ENCODE results near the gene KCNRG. TPM values are rescaled to one million over a fixed set of nuclear protein-coding genes. Genes with fewer than 3 reads are reported as not detected.
A peak's percentile ranks its signal among the peaks of the same experiment; 100 is the strongest.

KCNRG gene
- total and polyA plus RNA-seq, 4 experiments from 2014 or later = 0.64 to 0.83 (median 0.70) TPM; not detected in 1

GRCh38 chr13:50017819-50018218 lies 2.6 kb downstream of the KCNRG start:
- POLR2A ChIA-PET (ENCODE audit: partially characterized antibody) = interaction anchor here (1.1 to 2.7 kb wide), 2 partner anchors 21 to 62 kb away, joined by 3 to 10 read pairs; partner anchors contain the start of gene TRIM13

DNA sequence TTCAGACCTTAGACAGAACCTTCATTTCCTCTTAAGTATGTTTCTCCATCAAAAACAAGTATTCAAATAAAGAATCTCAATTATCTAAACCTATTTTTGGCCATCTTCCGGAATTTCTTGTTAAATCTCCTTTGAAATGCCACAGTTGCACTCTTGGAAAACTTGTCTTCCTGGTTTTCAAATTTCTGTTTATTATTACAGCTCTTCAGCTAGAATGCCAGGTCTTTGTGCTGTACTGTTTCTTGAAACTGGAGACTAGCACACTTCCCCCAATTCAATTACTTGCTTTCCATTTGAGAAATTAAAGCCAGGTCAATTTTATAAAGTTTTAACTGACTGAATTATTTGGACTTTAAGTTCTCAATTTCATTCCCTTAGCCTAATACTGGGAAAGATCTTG lies 10.2 kb downstream of the KCNRG start:
- POLR2A ChIA-PET (ENCODE audit: partially characterized antibody) = no interaction called here
- H3K27me3 ChIP-seq (ENCODE audit: insufficient read depth, low read length) = no peaks in the 10 kb centered on the region
- CTCF ChIA-PET (ENCODE audit: partially characterized antibody) = no interaction called here
- intact Hi-C loops (cut with micrococcal nuclease) = no loop called here
- no peak for DNase-seq
- no peaks in the 10 kb centered on the region for H3K36me3 ChIP-seq (ENCODE audit: insufficient read depth, low read length)
- H3K27me3 Mint-ChIP-seq = no peaks in the 10 kb centered on the region
- no peaks in the 10 kb centered on the region for H3K9me3 Mint-ChIP-seq
- peaks cover 6 to 16% of the 10 kb centered on the region in 2 donors for H3K36me3 Mint-ChIP-seq
- H3K27ac Mint-ChIP-seq = peak overlapping the region in 5 of 7 donors; percentile 10 to 71 (median 22)
- no peak overlapping the region for H3K4me3 Mint-ChIP-seq
- no peaks in the 10 kb centered on the region for H3K9me3 ChIP-seq (ENCODE audit: control insufficient read depth in 1 of 2, low read length in 2 of 2)
- H3K4me3 ChIP-seq (ENCODE audit: low read length in 2 of 2) = no peak overlapping the region
- H3K27ac ChIP-seq (ENCODE audit: low read depth, low read length) = no peak overlapping the region
- no peaks in the 10 kb centered on the region for H3K4me1 ChIP-seq (ENCODE audit: insufficient read depth, low read length)
- H3K4me1 Mint-ChIP-seq = peaks cover 0 to 13% (median 5%) of the 10 kb centered on the region in 4 donors

More at GRCh38 chr13:50017819-50018218, 2.6 kb downstream of the KCNRG start:
- H3K27me3 ChIP-seq (ENCODE audit: insufficient read depth, low read length) = no peaks in the 10 kb centered on the region
- DNase-seq = no peak
- Mint-ChIP-seq H3K4me1 (peaks cover 17 to 34% (median 28%) of the 10 kb centered on the region in 4 donors), H3K36me3 (peaks cover 36 to 42% of the 10 kb centered on the region in 2 donors), H3K9me3 (no peaks in the 10 kb centered on the region), H3K27me3 (no peaks in the 10 kb centered on the region), H3K4me3 (no peak overlapping the region), H3K27ac (peak overlapping the region in 2 of 7 donors; percentile 9 to 48)
- CTCF ChIA-PET (ENCODE audit: partially characterized antibody) = interaction anchor here (2.0 kb wide), 1 partner anchor 20 kb away, joined by 15 read pairs; the partner anchor contains the start of gene TRIM13
- H3K36me3 ChIP-seq (ENCODE audit: insufficient read depth, low read length) = no peaks in the 10 kb centered on the region
- intact Hi-C loops (cut with micrococcal nuclease) = no loop called here
- H3K4me1 ChIP-seq (ENCODE audit: insufficient read depth, low read length) = peaks cover 12% of the 10 kb centered on the region
- H3K27ac ChIP-seq (ENCODE audit: low read depth, low read length) = no peak overlapping the region
- no peaks in the 10 kb centered on the region for H3K9me3 ChIP-seq (ENCODE audit: control insufficient read depth in 1 of 2, low read length in 2 of 2)
- no peak overlapping the region for H3K4me3 ChIP-seq (ENCODE audit: low read length in 2 of 2)

GRCh38 chr13:50026788-50027473 lies 11.7 kb downstream of the KCNRG start:
- ChIA-PET CTCF (ENCODE audit: partially characterized antibody) (interaction anchor here (2.2 kb wide), 1 partner anchor 29 kb away, joined by 9 read pairs; the partner anchor contains the start of gene TRIM13), POLR2A (ENCODE audit: partially characterized antibody) (no interaction called here)
- Mint-ChIP-seq H3K27me3 (no peaks in the 10 kb centered on the region), H3K9me3 (no peaks in the 10 kb centered on the region), H3K4me3 (no peak overlapping the region), H3K27ac (peak overlapping the region in 4 of 7 donors; percentile 11 to 76 (median 30)), H3K4me1 (peaks cover 0 to 13% (median 4%) of the 10 kb centered on the region in 4 donors), H3K36me3 (peaks cover 3 to 14% of the 10 kb centered on the region in 2 donors)
- Histone ChIP-seq H3K36me3 (ENCODE audit: insufficient read depth, low read length) (no peaks in the 10 kb centered on the region), H3K4me1 (ENCODE audit: insufficient read depth, low read length) (no peaks in the 10 kb centered on the region), H3K27ac (ENCODE audit: low read depth, low read length) (no peak overlapping the region), H3K27me3 (ENCODE audit: insufficient read depth, low read length) (no peaks in the 10 kb centered on the region), H3K4me3 (ENCODE audit: low read length in 2 of 2) (no peak overlapping the region), H3K9me3 (ENCODE audit: control insufficient read depth in 1 of 2, low read length in 2 of 2) (no peaks in the 10 kb centered on the region)
- no peak for DNase-seq
- intact Hi-C loops (cut with micrococcal nuclease) = no loop called here

GRCh38 chr13:50030315-50030714 lies 15.1 kb downstream of the KCNRG start:
- Histone ChIP-seq H3K36me3 (ENCODE audit: insufficient read depth, low read length) (no peaks in the 10 kb centered on the region), H3K27ac (ENCODE audit: low read depth, low read length) (no peak overlapping the region), H3K4me3 (ENCODE audit: low read length in 2 of 2) (no peak overlapping the region), H3K9me3 (ENCODE audit: control insufficient read depth in 1 of 2, low read length in 2 of 2) (no peaks in the 10 kb centered on the region), H3K27me3 (ENCODE audit: insufficient read depth, low read length) (no peaks in the 10 kb centered on the region), H3K4me1 (ENCODE audit: insufficient read depth, low read length) (no peaks in the 10 kb centered on the region)
- Mint-ChIP-seq H3K27ac (no peak overlapping the region), H3K9me3 (no peaks in the 10 kb centered on the region), H3K27me3 (no peaks in the 10 kb centered on the region), H3K4me1 (peaks cover 0 to 9% (median 5%) of the 10 kb centered on the region in 4 donors), H3K4me3 (no peak overlapping the region), H3K36me3 (no peaks in the 10 kb centered on the region)
- intact Hi-C loops (cut with micrococcal nuclease) = no loop called here
- DNase-seq = no peak
- ChIA-PET CTCF (ENCODE audit: partially characterized antibody) (no interaction called here), POLR2A (ENCODE audit: partially characterized antibody) (no interaction called here)

DNA sequence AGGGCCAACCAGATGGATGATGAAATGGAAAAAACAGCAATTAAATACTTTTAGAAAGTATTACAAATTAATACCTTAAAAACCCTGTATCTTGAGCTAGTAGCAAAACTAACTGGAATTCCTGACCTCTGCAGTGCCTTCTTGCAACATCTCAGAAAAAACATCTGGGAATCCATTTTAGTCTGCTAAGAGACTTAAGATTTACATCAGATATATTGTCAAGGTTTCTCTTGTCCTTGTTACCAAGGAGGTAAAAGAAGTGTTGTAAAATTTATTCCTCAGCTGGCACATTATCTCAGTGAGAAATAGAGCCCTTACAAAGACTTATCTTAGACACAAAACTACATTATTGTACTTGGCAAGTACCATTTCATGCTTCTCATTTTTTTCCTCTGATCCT lies 18.5 kb downstream of the KCNRG start:
- CTCF ChIA-PET (ENCODE audit: partially characterized antibody) = no interaction called here
- Mint-ChIP-seq H3K36me3 (no peaks in the 10 kb centered on the region), H3K27ac (no peak overlapping the region), H3K27me3 (no peaks in the 10 kb centered on the region), H3K9me3 (no peaks in the 10 kb centered on the region), H3K4me3 (no peak overlapping the region), H3K4me1 (peaks cover 0 to 3% (median 1%) of the 10 kb centered on the region in 4 donors)
- no peaks in the 10 kb centered on the region for H3K36me3 ChIP-seq (ENCODE audit: insufficient read depth, low read length)
- no peak overlapping the region for H3K4me3 ChIP-seq (ENCODE audit: low read length in 2 of 2)
- POLR2A ChIA-PET (ENCODE audit: partially characterized antibody) = interaction anchor here (1.3 kb wide), 1 partner anchor 91 kb away, joined by 3 read pairs; no protein-coding TSS in a partner anchor
- H3K9me3 ChIP-seq (ENCODE audit: control insufficient read depth in 1 of 2, low read length in 2 of 2) = no peaks in the 10 kb centered on the region
- H3K27me3 ChIP-seq (ENCODE audit: insufficient read depth, low read length) = no peaks in the 10 kb centered on the region
- no peak overlapping the region for H3K27ac ChIP-seq (ENCODE audit: low read depth, low read length)
- DNase-seq = no peak
- intact Hi-C loops (cut with micrococcal nuclease) = no loop called here
- no peaks in the 10 kb centered on the region for H3K4me1 ChIP-seq (ENCODE audit: insufficient read depth, low read length)

- H3K36me3 ChIP-seq (ENCODE audit: insufficient read depth, low read length) = no peaks in the 10 kb centered on the region
- Mint-ChIP-seq H3K9me3 (no peaks in the 10 kb centered on the region), H3K36me3 (peaks cover 4 to 5% of the 10 kb centered on the region in 2 donors), H3K4me1 (peaks cover 0 to 2% (median 0%) of the 10 kb centered on the region in 4 donors), H3K27me3 (no peaks in the 10 kb centered on the region), H3K27ac (no peak overlapping the region), H3K4me3 (no peak overlapping the region)
- no peaks in the 10 kb centered on the region for H3K27me3 ChIP-seq (ENCODE audit: insufficient read depth, low read length)
- no peaks in the 10 kb centered on the region for H3K4me1 ChIP-seq (ENCODE audit: insufficient read depth, low read length)
- DNase-seq = no peak
- H3K9me3 ChIP-seq (ENCODE audit: control insufficient read depth in 1 of 2, low read length in 2 of 2) = no peaks in the 10 kb centered on the region
- intact Hi-C loops (cut with micrococcal nuclease) = no loop called here
- CTCF ChIA-PET (ENCODE audit: partially characterized antibody) = no interaction called here
- POLR2A ChIA-PET (ENCODE audit: partially characterized antibody) = interaction anchor here (1.9 kb wide), 1 partner anchor 13 kb away, joined by 3 read pairs; no protein-coding TSS in a partner anchor
- H3K27ac ChIP-seq (ENCODE audit: low read depth, low read length) = no peak overlapping the region
- H3K4me3 ChIP-seq (ENCODE audit: low read length in 2 of 2) = no peak overlapping the region
These were observed 22.5 kb downstream of the KCNRG start for GRCh38 chr13:50037788-50038187.

DNA sequence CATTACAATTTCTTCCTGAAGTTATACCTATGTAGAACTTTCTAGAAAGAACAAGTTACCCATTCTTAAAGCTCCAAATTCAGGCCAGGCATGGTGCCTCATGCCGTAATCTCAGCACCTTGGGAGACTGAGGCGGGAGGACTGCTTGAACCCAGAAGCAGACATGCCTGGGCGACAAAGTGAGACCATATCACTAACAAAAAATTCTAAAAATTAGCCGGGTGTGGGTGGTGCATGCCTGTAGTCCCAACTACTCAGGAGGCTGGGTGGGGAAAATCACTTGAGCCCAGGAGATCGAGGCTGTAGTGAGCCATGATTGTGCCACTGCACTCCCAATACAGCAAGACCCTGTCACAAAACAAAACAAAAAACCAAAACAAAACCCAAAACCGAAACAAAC lies 23.0 kb downstream of the KCNRG start:
- no peak overlapping the region for H3K27ac ChIP-seq (ENCODE audit: low read depth, low read length)
- Mint-ChIP-seq H3K4me1 (peaks cover 0 to 1% (median 0%) of the 10 kb centered on the region in 4 donors), H3K9me3 (no peaks in the 10 kb centered on the region), H3K4me3 (no peak overlapping the region), H3K27me3 (no peaks in the 10 kb centered on the region), H3K27ac (peak overlapping the region in 2 of 7 donors; percentile 9 to 15), H3K36me3 (peaks cover 4 to 7% of the 10 kb centered on the region in 2 donors)
- no peaks in the 10 kb centered on the region for H3K4me1 ChIP-seq (ENCODE audit: insufficient read depth, low read length)
- no peaks in the 10 kb centered on the region for H3K9me3 ChIP-seq (ENCODE audit: control insufficient read depth in 1 of 2, low read length in 2 of 2)
- ChIA-PET CTCF (ENCODE audit: partially characterized antibody) (interaction anchor here (0.6 kb wide), 1 partner anchor 37 kb away, joined by 4 read pairs; no protein-coding TSS in a partner anchor), POLR2A (ENCODE audit: partially characterized antibody) (interaction anchor here (1.0 to 1.9 kb wide), 3 partner anchors 12 to 220 kb away, joined by 3 read pairs; no protein-coding TSS in a partner anchor)
- no peaks in the 10 kb centered on the region for H3K27me3 ChIP-seq (ENCODE audit: insufficient read depth, low read length)
- H3K36me3 ChIP-seq (ENCODE audit: insufficient read depth, low read length) = no peaks in the 10 kb centered on the region
- H3K4me3 ChIP-seq (ENCODE audit: low read length in 2 of 2) = no peak overlapping the region
- DNase-seq = no peak
- intact Hi-C loops (cut with micrococcal nuclease) = no loop called here

Data from CD4-positive, alpha-beta memory T cell (primary cell).